NCI-H146 treated with DMSO at 0.1 percent for 48 hours (cell line): Measurements from ENCODE around the gene CPLX4.

Experiments used
- DNase-seq: peaks from one replicate; lab custom pipeline; 2025; ENCODE audit not compliant: unreplicated experiment; lab: John Stamatoyannopoulos, UW

CPLX4 gene, protein sequence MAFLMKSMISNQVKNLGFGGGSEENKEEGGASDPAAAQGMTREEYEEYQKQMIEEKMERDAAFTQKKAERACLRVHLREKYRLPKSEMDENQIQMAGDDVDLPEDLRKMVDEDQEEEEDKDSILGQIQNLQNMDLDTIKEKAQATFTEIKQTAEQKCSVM

DNA sequence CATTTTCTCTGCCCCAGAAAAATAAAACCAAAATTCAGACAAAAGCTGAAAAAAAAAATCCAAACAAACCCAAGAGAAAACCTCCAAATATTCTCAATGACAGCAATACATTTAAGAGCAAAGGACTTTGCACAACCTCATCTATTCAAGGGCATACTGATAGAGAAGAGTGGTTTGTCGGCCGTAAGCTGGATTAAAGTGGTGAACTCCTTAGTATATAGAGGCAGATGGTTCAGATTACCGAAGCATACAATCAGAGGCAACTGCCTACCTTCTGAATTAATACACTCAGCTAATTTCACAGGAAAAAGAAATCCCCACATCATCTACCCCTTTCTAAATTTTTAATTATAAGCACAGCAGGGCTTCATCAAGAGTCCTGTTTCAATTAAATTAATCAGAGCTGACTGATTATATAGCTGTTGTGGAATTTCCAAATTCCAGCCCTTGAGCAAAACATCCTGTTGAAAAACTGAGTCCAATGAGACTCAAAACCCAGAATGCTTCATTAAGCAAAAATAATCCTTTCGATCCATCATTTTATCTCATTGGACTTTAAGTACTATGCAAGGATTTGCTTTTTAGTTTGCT is at the start of gene CPLX4:
TSS of gene CPLX4 (minus strand) at position 190 of the 591 bp plus-strand sequence. CDS start at position 3, 187 bp downstream.
- DNase-seq: no peak

DNA sequence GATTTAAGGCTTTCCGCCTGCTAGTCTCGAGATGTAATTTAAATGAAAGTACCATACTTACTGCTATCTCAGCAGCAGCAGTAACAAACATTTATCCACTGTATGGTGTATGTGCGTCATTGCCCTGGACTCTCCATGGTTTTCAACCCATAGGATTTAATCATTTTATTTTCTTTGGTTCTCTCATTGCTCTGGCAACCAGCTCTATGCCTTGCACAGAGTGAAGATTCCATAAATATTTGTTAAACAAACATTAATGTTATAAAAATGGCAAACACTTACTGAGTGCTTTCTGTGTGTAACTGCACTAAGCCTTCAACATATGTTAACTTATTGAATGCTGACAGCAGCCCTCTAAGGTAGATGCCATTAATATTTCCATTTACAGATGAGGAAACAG is 41.9 kb upstream of the CPLX4 start:
- no peak for DNase-seq

DNA sequence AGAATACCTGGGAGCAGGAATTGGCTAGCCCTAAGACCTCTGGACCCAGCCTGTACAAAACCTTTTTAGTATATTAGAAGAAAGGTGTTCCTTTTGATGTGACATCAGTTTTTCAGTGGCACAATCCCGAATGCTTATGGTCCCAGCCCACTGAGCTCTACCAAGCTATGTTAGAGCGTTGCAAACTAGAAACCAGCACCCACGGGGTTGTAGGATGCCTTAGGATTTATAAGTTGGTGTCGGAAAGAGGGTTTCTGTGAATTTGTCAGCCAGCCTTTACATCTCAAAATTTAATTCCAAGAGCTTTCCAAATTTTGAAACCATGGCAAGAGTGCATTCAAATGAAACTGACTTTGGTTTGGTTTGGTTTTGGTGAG is 41.1 kb upstream of the CPLX4 start:
- no peak for DNase-seq

DNA sequence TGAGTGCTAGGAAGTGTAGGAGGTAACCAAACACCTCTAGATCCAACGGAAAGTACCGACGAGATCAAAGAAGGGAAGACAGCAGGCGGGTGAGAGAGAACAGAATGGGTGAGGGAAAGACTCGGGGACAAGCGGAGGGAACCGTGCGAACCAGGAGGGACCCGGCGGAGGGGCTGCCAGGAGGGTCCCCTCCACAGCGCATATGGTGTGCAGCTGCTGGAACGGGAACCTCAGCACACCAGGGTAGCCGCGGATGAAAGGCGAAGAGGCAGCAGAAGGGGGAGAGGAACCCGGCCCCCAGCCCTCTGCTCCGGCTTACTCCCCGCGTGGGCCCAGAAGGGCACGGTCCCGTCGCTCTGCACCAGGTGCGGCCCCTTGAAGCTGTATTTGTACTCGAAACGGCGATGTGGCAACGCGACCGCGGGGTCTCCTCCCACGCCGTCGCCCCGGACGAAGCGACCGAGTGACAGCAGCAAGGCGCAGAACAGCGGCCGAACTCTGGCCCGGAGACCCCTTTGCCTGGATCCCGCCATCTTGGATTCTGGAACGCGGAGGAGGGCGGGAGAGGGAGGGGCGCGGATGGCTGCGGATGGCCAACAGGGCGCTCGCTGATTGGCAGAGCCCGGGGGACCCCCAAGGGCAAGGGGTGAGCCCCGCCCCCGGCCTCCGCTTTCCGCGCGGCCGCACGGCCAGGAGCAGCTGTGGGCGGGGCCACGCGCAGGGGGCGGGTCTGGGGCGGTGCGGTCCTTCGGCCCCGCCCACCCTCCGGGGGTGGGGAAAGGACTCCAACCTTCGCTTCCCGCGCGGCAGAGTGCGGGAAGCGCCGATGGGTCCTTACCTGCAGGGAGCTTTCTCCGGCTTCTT is 40.5 kb upstream of the CPLX4 start, which contains the start of gene LMAN1:
TSS of gene LMAN1 (minus strand) at position 554 of the 864 bp plus-strand sequence. CDS start at position 533, 21 bp downstream.
- DNase-seq: peak; percentile 95

DNA sequence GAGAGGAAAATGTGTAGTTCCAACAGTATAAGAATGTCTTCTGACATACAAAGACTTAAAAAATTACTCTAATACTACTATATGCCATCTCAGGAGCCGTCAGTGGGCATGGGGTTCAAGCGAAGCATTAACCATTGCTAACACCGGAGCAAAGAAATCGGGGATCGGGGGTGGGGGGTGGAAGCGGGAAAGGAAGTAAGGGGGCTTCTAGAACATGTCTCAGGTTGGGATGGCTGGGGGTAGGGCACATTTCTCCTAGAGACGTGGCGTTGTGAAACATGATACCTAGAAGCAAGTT is 39.9 kb upstream of the CPLX4 start:
- no peak for DNase-seq

DNA sequence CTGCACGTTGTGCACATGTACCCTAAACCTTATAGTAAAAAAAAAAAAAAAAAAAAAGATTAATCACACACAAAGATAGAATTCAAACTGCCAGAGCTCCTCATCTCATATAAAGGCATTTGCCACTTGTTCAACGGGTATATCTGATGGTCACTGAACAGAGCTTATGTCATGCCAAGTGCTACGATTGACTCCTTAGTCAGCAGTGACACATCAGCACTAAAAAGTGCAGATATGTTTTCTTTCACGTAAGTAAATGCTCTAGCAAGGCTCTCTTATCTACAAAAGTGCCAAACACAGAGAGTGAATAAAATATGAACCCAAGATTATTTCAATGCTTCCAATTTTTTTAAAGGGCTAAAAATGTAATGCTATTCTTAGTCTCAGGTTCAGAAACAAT is 39.5 kb upstream of the CPLX4 start:
- DNase-seq: no peak

DNA sequence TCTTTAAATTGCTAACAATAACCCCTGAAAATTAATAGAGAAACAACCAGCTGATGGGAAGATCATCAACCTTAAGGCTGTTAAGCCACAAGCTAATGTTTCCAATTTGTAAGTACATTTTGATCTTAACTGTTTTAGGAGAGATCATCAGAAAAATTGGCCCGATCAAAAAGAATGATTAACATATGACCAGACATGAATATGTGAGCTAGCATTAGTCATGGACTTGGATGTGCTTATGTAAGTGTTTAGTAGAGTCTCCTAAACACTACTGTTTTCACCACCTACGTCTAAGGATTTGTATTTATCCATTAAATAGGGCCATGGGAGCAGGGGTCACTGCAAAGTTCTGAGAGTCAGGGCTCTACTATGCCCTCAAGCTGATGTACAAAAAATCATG is 36.3 kb upstream of the CPLX4 start:
- DNase-seq: no peak

DNA sequence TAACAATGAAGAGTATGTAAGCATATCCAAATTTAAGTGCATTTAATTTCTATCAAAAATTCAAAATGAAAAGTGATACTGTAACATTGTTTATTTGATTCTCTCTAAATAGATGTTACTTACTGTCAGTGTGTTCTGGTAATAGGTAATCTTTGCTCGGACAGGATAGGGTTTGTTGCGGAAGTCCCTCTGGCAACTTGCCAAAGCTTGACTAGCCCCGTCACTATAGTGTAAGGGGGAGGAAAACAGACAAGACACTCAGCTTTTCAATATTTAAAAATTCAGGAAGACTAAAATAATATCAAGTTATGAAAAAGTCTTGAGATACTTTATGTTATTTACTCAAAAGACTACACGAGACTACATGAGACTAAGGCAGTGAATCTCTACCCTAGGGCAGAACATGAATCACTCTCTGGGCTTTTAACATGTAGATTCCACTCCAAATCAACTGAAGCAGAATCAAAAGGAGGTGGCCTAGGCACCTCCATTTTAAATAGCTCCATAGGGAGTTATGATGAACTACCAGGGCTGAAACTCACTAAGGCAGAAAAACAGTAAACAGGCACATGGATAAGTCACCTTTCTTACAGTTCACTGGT is 34.7 kb upstream of the CPLX4 start:
- DNase-seq: no peak

DNA sequence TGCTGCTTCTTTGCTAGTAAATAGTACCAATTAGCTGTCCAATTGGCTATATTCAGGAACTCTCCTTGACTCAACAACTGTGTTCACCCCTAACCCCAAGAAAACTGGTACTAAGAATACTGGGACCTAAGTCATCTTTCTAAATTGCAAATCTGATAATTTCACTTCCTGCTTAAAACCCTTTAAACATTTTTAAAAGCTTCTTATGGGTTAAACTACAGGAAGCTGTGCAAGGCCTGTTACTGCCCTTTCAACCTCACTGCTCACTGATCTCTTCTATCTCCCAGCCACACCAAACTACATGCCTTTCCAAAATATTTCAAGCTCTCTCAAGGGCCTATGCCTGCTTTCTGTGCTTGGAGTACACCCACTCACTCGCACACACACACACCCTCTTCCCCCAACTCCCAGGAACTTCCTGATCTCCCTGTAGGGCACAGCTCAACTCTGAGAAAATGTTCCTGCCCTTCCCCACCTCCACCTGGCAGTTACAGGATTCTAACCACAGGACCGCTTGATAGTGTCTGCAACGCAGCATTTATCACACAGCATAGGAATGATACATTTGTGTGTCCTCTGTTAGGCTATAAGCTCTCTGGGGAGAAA is 33.9 kb upstream of the CPLX4 start:
- no peak for DNase-seq

DNA sequence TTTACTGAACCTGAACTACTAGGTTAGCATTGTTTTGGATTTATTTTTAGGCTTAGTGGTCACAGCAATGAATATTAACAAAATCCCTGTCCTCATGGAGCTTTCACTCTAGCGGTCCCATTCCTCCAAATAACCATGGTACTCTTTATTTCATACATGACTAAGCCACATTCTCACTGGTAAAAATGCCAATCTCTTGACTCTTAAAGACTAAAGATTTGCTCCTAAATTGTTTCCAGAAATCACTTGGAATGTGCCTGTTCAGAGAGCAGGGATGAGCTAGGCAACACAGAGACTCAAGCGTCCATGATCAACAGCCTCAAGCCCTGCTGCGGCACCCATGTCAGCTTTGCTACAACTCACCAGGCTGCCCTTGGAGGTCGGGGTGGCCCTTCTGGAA is 27.1 kb upstream of the CPLX4 start:
- no peak for DNase-seq

DNA sequence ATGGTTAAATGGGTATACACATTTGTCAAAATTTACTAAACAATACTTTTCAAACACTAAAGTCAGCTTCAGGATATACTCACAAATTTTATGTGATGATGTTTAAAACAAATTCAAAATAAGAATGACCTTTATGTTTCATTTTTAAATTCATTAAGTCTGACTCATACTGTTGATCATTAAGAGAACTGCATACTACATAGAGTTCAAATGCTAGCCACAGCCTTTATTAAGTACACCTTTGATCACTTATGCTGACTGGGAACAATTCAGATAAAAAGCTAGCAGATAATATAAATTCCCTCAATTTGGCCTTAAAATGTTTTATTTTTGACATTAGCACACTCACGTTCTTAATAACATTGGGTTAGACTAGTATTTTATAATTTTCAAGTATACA is 26.5 kb upstream of the CPLX4 start:
- DNase-seq: no peak

DNA sequence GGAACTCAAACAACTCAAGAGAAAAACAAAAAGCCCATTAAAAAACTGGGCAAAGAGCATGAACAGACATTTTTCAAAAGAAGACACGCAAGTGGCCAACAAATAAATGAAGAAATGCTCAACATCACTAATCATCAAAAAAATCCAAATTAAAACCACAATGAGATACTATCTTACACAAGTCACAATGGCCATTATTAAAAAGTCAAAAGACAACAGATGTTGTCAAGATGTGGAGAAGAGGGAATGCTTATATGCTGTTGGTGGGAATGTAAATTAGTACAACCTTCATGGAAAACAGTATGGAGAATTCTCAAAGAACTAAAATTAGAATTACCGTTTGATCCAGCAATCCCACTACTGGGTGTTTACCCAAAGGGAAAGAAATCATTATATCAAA is 25.5 kb upstream of the CPLX4 start:
- no peak for DNase-seq

DNA sequence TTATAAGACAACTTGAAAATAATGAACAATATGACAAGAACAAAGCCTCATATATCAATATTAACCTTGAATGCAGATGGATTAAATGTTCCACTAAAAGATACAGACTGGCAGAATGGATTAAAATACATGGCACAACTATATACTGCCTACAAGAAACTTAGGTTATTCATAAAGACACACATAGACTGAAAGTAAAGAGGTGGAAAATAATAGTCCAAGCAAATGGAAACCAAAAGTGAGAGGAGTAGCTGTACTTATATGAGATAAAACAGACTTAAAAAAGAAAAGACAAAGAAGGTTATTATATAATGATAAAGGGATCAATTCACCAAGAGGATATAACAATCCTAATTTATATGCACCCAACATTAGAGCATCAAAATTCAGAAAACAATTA is 22.4 kb upstream of the CPLX4 start:
- DNase-seq: no peak

DNA sequence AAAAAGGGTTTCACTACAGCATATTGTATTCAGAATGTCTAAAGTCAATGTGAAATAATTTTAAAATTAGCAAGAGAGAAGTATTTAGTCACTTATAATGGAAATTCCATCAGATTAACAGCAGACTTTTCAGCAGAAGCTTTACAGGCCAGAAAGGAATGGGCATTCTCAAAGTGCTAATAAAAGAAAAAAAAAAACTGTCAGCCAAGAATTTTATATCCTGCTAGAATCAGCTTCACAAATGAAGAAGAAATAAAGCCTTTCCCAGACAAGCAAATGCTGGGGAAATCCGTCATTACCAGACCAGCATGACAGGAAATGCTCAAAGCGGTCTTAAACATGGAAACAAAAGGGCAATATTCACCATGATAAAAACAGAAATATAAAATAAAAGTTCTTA is 21.9 kb upstream of the CPLX4 start:
- DNase-seq: no peak

DNA sequence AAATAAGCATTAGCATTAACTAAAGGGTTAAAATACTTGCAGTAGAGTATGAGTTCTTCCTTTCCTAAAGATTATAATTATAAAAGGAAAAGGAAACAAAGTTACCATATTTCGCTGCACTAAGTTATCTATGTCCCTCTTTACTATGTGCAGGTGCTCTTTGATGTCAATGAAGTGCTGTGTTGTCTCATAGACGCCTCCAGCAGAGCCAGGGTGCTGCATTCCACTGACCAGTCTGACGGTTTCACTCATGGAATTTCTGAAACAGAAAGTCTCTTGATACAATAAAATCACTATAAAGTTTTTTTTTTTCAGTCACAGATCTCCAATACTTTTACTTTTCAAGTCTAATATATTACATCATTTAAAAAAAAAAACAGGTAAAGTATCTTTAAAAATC is 14.5 kb upstream of the CPLX4 start:
- no peak for DNase-seq

DNA sequence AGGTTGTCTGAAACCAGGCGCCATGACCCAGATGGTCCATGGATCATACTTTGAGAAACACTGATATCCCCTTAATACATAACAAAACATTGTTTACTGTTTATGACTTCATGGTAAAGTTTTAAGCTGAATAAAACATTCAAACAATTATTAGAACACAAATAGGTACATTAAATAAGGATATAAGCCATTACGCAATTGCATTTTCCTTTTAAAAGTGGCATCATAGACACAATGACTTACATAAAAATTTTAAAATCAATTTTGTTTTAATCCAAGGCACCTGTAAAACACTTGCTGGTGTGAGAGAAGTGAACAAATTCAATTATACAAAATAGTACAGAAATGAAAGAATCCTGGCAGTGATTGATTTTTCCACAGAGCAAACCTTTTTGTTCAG is 10.2 kb upstream of the CPLX4 start:
- DNase-seq: no peak

DNA sequence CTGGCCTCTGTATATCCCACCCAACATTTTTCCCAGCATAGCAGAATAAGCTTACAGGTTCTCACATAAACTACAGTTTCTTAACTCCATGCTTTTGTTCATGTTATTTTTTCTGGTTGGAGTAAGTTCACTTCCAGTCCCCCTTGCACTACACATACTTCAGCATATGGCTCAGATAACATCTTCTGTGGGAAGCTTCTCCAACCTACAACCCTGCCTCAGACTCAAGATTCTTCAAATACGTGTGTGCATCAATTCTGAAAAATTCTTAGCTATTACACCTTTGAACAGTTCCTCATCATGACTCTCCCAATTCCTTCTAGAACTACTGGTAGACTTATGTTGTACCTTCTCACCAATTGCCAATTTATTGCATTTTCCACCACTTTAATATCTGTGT is 7.5 kb upstream of the CPLX4 start:
- no peak for DNase-seq

DNA sequence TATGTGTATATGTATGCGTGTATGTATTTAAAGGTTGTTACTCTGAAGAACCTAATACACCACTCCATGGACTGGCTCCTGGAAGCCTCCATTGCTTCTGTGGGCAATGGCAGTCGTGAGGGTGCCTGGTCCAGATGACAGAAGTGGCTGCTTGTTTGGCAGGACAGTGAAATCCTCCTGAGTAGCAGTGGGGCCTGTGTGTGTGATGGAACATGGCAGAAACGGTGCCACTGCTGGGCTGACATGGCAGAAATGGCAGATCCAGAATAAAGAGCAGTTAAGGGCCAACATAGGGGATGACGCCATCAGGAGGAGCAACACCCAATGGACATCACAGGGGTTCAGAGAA is 6.1 kb upstream of the CPLX4 start:
- DNase-seq: no peak

DNA sequence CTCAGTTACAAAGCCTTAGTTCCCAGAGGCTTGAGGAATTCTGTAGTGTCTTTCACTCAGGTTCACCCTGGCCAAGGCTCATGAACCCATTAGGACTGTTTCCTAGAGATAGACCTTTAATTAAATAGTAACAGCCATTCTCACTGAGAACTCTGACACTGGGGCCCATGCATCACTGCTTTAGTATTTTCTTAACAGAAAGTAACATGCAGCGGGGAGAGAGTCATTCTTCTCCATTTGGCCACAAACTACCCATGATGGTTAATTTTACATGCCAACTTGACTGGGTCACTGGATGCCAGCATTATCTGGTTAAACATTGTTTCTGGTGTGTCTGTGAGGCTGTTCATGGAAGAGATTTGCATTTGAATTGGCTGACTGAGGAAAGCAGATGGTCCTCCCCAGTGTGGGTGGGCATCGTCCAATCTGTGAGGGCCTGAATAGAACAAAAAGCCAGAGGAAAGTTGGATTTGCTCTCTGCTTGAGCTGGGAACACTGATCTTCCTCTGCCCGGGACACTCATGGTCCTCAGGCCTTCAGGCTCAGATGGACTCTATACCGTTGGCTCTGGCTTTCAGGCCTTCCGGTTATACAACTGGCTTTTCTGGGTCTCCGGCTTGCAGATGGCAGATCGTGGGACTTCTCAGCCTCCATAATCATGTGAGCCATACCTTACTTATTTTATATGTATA is 5.6 kb upstream of the CPLX4 start:
- no peak for DNase-seq

DNA sequence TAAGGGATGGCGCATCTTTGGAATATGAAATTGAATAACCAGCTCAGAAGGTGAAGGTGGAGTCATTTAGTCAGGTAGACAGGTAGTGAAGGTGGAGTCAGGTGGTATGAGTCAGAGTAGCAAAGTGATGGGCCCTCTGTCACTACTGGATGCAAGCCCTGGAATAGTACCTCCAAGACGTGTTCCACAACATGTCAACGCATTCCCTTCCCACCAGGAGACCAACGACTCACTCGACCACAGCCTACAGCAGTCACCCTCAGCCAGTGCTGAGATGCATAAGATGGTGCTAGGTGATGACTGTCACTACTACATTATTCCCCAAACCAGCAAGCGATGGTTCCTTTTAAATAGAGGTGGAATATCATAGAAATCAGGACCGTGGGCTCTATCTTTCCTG is 6.8 kb downstream of the CPLX4 start:
- no peak for DNase-seq

DNA sequence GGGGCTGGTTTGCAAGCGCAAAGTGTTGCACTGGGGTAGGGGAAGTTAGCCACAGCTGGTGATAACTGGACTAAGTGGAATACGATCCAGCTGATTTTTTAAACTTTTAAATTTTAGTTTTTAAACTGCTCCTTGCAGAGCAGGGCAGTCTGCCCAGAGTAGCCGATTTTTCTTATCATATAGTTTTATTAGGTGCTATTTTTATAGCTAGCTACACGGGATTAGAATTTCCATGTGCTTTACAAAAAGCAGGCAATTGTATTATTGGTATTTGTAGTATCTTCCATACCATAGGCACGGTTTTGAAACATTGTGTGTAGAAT is 9.6 kb downstream of the CPLX4 start:
- DNase-seq: no peak
